ENCODE data around the gene TMEM225.

Gene TMEM225

GRCh38 chr11:123885570-123885969 lies at the start of gene TMEM225:
Gene TMEM225 (minus strand): TSS chr11:123885670. CDS start chr11:123885425, 245 bp downstream.
- H3K27me3 ChIP-seq (ENCODE audit: insufficient read depth, insufficient read length), result no peaks in the 10 kb centered on the region
- no peaks in the 10 kb centered on the region for H3K36me3 ChIP-seq (ENCODE audit: insufficient read depth, insufficient read length, low read length)
- DNase-seq (ENCODE audit: low read depth, low spot score), result no peak
- no peak within 1 kb of the TSS for H3K9ac ChIP-seq (ENCODE audit: insufficient read length, low read depth)
- no peak for TF ChIP-seq YY1 (IDR thresholded peaks at IDR 0.05; ENCODE audit: insufficient read depth, insufficient read length)
- TF ChIP-seq ZNF274 (IDR thresholded peaks at IDR 0.05; ENCODE audit: low read depth, low read length), result no peak
- TF ChIP-seq SUZ12 (IDR thresholded peaks at IDR 0.05; ENCODE audit: extremely low read depth, insufficient read depth, insufficient read length), result no peak
- no peak within 1 kb of the TSS for H3K4me3 ChIP-seq (ENCODE audit: insufficient read length, low read depth)
- H3K9me3 ChIP-seq (ENCODE audit: insufficient read depth, low read length), result no peaks in the 10 kb centered on the region
- no peaks in the 10 kb centered on the region for H3K4me1 ChIP-seq (ENCODE audit: insufficient read depth, insufficient read length)

- H3K9me3 ChIP-seq (ENCODE audit: insufficient read depth, low read length), result no peaks in the 10 kb centered on the region
- no peak for DNase-seq (ENCODE audit: low read depth, low spot score)
- TF ChIP-seq YY1 (IDR thresholded peaks at IDR 0.05; ENCODE audit: insufficient read depth, insufficient read length) (no peak), SUZ12 (IDR thresholded peaks at IDR 0.05; ENCODE audit: extremely low read depth, insufficient read depth, insufficient read length) (no peak), ZNF274 (IDR thresholded peaks at IDR 0.05; ENCODE audit: low read depth, low read length) (no peak)
- H3K4me3 ChIP-seq (ENCODE audit: insufficient read length, low read depth), result no peak overlapping the region
- H3K4me1 ChIP-seq (ENCODE audit: insufficient read depth, insufficient read length), result no peaks in the 10 kb centered on the region
- H3K27me3 ChIP-seq (ENCODE audit: insufficient read depth, insufficient read length), result no peaks in the 10 kb centered on the region
- no peaks in the 10 kb centered on the region for H3K36me3 ChIP-seq (ENCODE audit: insufficient read depth, insufficient read length, low read length)
- H3K9ac ChIP-seq (ENCODE audit: insufficient read length, low read depth), result no peak overlapping the region
Measured at GRCh38 chr11:123924027-123924426, 38.6 kb upstream of the TMEM225 start.

GRCh38 chr11:123920943-123921342 lies 35.5 kb upstream of the TMEM225 start:
- no peaks in the 10 kb centered on the region for H3K36me3 ChIP-seq (ENCODE audit: insufficient read depth, insufficient read length, low read length)
- no peak overlapping the region for H3K4me3 ChIP-seq (ENCODE audit: insufficient read length, low read depth)
- no peaks in the 10 kb centered on the region for H3K9me3 ChIP-seq (ENCODE audit: insufficient read depth, low read length)
- no peak overlapping the region for H3K9ac ChIP-seq (ENCODE audit: insufficient read length, low read depth)
- H3K27me3 ChIP-seq (ENCODE audit: insufficient read depth, insufficient read length), result no peaks in the 10 kb centered on the region
- TF ChIP-seq SUZ12 (IDR thresholded peaks at IDR 0.05; ENCODE audit: extremely low read depth, insufficient read depth, insufficient read length), result no peak
- TF ChIP-seq ZNF274 (IDR thresholded peaks at IDR 0.05; ENCODE audit: low read depth, low read length), result no peak
- no peak for TF ChIP-seq YY1 (IDR thresholded peaks at IDR 0.05; ENCODE audit: insufficient read depth, insufficient read length)
- H3K4me1 ChIP-seq (ENCODE audit: insufficient read depth, insufficient read length), result no peaks in the 10 kb centered on the region
- no peak for DNase-seq (ENCODE audit: low read depth, low spot score)

- Histone ChIP-seq H3K27me3 (ENCODE audit: insufficient read depth, insufficient read length) (no peaks in the 10 kb centered on the region), H3K4me3 (ENCODE audit: insufficient read length, low read depth) (no peak overlapping the region), H3K9ac (ENCODE audit: insufficient read length, low read depth) (no peak overlapping the region), H3K9me3 (ENCODE audit: insufficient read depth, low read length) (no peaks in the 10 kb centered on the region), H3K36me3 (ENCODE audit: insufficient read depth, insufficient read length, low read length) (no peaks in the 10 kb centered on the region), H3K4me1 (ENCODE audit: insufficient read depth, insufficient read length) (no peaks in the 10 kb centered on the region)
- DNase-seq (ENCODE audit: low read depth, low spot score), result no peak
- TF ChIP-seq ZNF274 (IDR thresholded peaks at IDR 0.05; ENCODE audit: low read depth, low read length), result no peak
- no peak for TF ChIP-seq SUZ12 (IDR thresholded peaks at IDR 0.05; ENCODE audit: extremely low read depth, insufficient read depth, insufficient read length)
- no peak for TF ChIP-seq YY1 (IDR thresholded peaks at IDR 0.05; ENCODE audit: insufficient read depth, insufficient read length)
Measured at GRCh38 chr11:123905826-123906225, 20.4 kb upstream of the TMEM225 start.

- TF ChIP-seq ZNF274 (IDR thresholded peaks at IDR 0.05; ENCODE audit: low read depth, low read length) (no peak), YY1 (IDR thresholded peaks at IDR 0.05; ENCODE audit: insufficient read depth, insufficient read length) (no peak), SUZ12 (IDR thresholded peaks at IDR 0.05; ENCODE audit: extremely low read depth, insufficient read depth, insufficient read length) (no peak)
- H3K36me3 ChIP-seq (ENCODE audit: insufficient read depth, insufficient read length, low read length), result no peaks in the 10 kb centered on the region
Measured at GRCh38 chr11:123904932-123905331, 19.5 kb upstream of the TMEM225 start.

GRCh38 chr11:123903932-123904331 lies 18.5 kb upstream of the TMEM225 start:
- no peaks in the 10 kb centered on the region for H3K9me3 ChIP-seq (ENCODE audit: insufficient read depth, low read length)
- H3K27me3 ChIP-seq (ENCODE audit: insufficient read depth, insufficient read length), result no peaks in the 10 kb centered on the region
- H3K4me1 ChIP-seq (ENCODE audit: insufficient read depth, insufficient read length), result no peaks in the 10 kb centered on the region
- H3K9ac ChIP-seq (ENCODE audit: insufficient read length, low read depth), result no peak overlapping the region
- no peak for DNase-seq (ENCODE audit: low read depth, low spot score)
- TF ChIP-seq ZNF274 (IDR thresholded peaks at IDR 0.05; ENCODE audit: low read depth, low read length) (no peak), YY1 (IDR thresholded peaks at IDR 0.05; ENCODE audit: insufficient read depth, insufficient read length) (no peak), SUZ12 (IDR thresholded peaks at IDR 0.05; ENCODE audit: extremely low read depth, insufficient read depth, insufficient read length) (no peak)
- H3K36me3 ChIP-seq (ENCODE audit: insufficient read depth, insufficient read length, low read length), result no peaks in the 10 kb centered on the region
- no peak overlapping the region for H3K4me3 ChIP-seq (ENCODE audit: insufficient read length, low read depth)

More at GRCh38 chr11:123904932-123905331, 19.5 kb upstream of the TMEM225 start:
- no peaks in the 10 kb centered on the region for H3K9me3 ChIP-seq (ENCODE audit: insufficient read depth, low read length)
- H3K27me3 ChIP-seq (ENCODE audit: insufficient read depth, insufficient read length), result no peaks in the 10 kb centered on the region
- DNase-seq (ENCODE audit: low read depth, low spot score), result no peak
- no peak overlapping the region for H3K4me3 ChIP-seq (ENCODE audit: insufficient read length, low read depth)
- H3K9ac ChIP-seq (ENCODE audit: insufficient read length, low read depth), result no peak overlapping the region
- no peaks in the 10 kb centered on the region for H3K4me1 ChIP-seq (ENCODE audit: insufficient read depth, insufficient read length)

GRCh38 chr11:123901867-123902266 lies 16.4 kb upstream of the TMEM225 start, which contains the start of gene OR8D4:
Gene OR8D4 (plus strand): TSS chr11:123902167. CDS start chr11:123906432, 4,265 bp downstream.
- no peak within 1 kb of the TSS for H3K9ac ChIP-seq (ENCODE audit: insufficient read length, low read depth)
- no peak for TF ChIP-seq SUZ12 (IDR thresholded peaks at IDR 0.05; ENCODE audit: extremely low read depth, insufficient read depth, insufficient read length)
- TF ChIP-seq YY1 (IDR thresholded peaks at IDR 0.05; ENCODE audit: insufficient read depth, insufficient read length), result no peak
- TF ChIP-seq ZNF274 (IDR thresholded peaks at IDR 0.05; ENCODE audit: low read depth, low read length), result no peak
- DNase-seq (ENCODE audit: low read depth, low spot score), result no peak

More at GRCh38 chr11:123901867-123902266, 16.4 kb upstream of the TMEM225 start, which contains the start of gene OR8D4:
- no peak within 1 kb of the TSS for H3K4me3 ChIP-seq (ENCODE audit: insufficient read length, low read depth)
- no peaks in the 10 kb centered on the region for H3K36me3 ChIP-seq (ENCODE audit: insufficient read depth, insufficient read length, low read length)
- H3K9me3 ChIP-seq (ENCODE audit: insufficient read depth, low read length), result no peaks in the 10 kb centered on the region
- no peaks in the 10 kb centered on the region for H3K27me3 ChIP-seq (ENCODE audit: insufficient read depth, insufficient read length)
- H3K4me1 ChIP-seq (ENCODE audit: insufficient read depth, insufficient read length), result no peaks in the 10 kb centered on the region
